GM12874 (cell line): ENCODE results near the gene DCTN2.

Experiments used
- CTCF ChIP-seq: IDR thresholded peaks from 2 replicates; pipeline ENCODE4 v1.5.1; 2011; ENCODE audit warnings: low read depth, mild to moderate bottlenecking, control low read depth, low read length, moderate library complexity; ENCODE audit not compliant: insufficient read depth

DCTN2 gene

GRCh38 chr12:57549909-57550640 is 3.1 kb upstream of the DCTN2 start, which contains the start of gene KIF5A:
KIF5A (plus strand) TSS chr12:57550044; CDS start chr12:57550272, 228 bp downstream.
- peak; percentile 15; the same call in 1 of the 2 replicates for TF ChIP-seq CTCF

DNA sequence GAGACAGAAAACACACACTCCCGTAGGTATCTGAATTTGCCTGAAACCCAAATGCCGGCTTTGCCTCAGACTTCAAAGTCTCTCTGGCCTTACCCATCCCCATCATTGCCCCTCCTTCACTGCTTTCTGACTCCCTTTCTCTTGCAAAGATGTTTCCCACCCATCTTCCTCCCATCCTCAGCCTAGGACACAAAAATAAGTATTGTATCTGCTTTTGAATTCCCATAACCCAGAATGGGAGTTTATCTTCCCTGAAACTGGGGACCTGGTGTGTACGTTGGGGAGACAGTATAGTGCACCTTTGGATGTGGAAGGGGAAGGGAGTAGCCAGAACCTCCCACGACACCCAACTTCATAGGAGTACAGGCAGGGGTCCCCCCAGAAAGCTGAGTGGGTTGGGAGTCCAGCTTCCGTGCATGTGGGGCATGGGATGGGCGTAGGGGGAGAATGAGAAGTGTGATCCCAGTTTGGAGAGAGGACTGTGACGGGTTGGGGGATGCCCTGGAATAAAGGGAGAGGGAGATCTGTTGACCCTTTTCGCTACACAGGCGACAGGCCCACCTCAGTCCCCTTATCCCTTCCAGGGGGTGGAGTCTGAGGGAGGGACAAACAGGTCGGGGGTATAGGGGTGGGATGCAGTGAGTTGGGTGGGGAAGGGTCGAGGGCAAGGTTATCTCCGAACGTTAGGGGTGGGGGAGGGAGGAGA is 2.4 kb upstream of the DCTN2 start:
- TF ChIP-seq CTCF = no peak

GRCh38 chr12:57548488-57548887 is 1.5 kb upstream of the DCTN2 start:
- TF ChIP-seq CTCF = no peak

GRCh38 chr12:57548013-57548315 is 972 bp upstream of the DCTN2 start:
- no peak for TF ChIP-seq CTCF

DNA sequence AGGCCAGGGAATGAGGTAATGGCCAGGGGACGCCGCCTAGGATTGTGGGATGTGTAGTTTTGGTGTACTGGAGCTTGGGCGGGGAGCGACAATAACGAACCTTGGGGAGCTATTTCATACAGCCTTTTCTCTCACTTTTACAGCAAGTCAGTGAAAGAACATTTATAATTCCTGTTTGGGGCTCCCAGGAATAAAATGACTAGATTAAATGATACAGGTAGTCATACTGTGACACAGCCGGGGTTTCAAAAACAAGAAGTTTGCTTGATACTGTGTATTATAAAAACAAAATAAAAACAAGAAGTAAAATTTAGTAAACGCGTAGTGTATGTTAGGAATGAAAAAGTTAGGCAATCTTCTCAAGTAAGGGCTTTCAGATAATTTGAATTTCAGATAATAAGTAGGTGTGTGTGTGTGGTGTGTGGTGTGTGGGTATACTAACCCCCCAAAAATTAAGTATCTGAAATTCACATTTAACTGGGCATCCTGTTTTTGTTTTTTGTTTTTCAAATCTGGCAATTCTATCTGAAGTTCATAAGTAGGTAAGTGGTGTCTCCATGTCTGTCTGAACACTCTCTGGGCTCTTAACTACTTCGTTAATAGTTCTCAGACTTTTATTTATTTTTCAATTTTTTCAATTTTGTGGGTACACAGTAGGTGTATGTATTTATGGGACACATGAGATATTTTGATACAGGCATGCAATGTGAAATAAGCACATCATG is 458 bp upstream of the DCTN2 start:
- no peak for TF ChIP-seq CTCF

- TF ChIP-seq CTCF = no peak
These were observed 1.1 kb downstream of the DCTN2 start for GRCh38 chr12:57545809-57546437.

- no peak for TF ChIP-seq CTCF
These were observed 3.4 kb downstream of the DCTN2 start for GRCh38 chr12:57543581-57543980.
